Retinal pigment epithelial cell (primary cell): ENCODE results near the gene TXNDC5.

ENCODE experiments used
- DNase-seq: peaks from one replicate; pipeline ENCODE4 v3.0.0-alpha.2; 2010; ENCODE audit warnings: low read depth
- H3K4me3 ChIP-seq: 2 replicates; pipeline ENCODE4 v1.5.1; 2011; ENCODE audit warnings: mild to moderate bottlenecking, low read length, control low read depth, moderate library complexity
- TF ChIP-seq, protein P1 (sequence below): conservative IDR thresholded peaks from 2 replicates; pipeline ENCODE4 v1.5.1; 2011; ENCODE audit warnings: low read depth, low read length, control low read depth, inconsistent platforms

TXNDC5 gene

DNA sequence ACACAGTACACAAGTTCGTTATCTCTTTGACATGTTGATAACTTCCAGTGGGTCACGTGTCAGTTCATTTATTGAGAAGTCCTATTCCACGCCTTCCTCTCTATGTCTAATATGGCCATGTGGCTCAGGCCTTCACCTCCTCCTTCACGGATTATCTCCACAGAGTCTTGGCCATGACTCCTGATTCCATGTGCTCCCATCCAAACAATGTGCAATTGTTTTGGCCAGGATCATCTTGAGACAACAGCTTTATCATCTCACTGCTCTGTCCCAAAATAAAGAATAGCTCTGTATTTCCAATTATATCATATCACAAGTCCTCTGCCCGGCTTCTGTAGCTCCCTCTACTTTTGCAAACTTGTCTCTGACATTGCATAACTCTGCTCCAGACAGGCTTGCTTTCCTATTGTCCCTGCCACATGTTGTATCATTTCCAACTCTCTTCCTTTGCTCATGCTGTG lies 11.1 kb upstream of the TXNDC5 start:
- no peak for DNase-seq
- TF ChIP-seq, protein P1, sequence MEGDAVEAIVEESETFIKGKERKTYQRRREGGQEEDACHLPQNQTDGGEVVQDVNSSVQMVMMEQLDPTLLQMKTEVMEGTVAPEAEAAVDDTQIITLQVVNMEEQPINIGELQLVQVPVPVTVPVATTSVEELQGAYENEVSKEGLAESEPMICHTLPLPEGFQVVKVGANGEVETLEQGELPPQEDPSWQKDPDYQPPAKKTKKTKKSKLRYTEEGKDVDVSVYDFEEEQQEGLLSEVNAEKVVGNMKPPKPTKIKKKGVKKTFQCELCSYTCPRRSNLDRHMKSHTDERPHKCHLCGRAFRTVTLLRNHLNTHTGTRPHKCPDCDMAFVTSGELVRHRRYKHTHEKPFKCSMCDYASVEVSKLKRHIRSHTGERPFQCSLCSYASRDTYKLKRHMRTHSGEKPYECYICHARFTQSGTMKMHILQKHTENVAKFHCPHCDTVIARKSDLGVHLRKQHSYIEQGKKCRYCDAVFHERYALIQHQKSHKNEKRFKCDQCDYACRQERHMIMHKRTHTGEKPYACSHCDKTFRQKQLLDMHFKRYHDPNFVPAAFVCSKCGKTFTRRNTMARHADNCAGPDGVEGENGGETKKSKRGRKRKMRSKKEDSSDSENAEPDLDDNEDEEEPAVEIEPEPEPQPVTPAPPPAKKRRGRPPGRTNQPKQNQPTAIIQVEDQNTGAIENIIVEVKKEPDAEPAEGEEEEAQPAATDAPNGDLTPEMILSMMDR: no peak

DNA sequence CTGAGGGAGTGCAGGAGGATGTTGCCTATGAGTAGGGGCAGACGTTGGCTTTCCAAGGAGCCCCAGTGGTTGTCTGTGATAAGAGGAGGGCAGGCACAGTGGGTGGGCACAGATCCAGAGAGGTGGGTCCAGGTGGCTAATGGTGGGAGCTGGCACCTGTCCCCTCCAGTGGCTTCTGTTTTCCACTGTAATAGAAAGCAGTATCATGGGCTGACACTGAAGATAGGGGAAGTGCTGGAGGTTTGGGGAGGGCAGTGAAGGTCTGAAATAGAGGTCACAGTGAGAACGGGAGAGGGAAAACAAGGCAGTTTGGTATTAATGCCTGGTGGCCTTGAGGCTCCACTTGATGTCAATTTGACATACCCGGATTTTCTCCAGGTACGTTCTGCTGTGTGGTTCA lies 10.5 kb upstream of the TXNDC5 start:
- H3K4me3 ChIP-seq: no peak overlapping the region
- TF ChIP-seq, protein P1: no peak
- no peak for DNase-seq

More for the DNA sequence above, 11.1 kb upstream of the TXNDC5 start:
- H3K4me3 ChIP-seq: no peak overlapping the region

DNA sequence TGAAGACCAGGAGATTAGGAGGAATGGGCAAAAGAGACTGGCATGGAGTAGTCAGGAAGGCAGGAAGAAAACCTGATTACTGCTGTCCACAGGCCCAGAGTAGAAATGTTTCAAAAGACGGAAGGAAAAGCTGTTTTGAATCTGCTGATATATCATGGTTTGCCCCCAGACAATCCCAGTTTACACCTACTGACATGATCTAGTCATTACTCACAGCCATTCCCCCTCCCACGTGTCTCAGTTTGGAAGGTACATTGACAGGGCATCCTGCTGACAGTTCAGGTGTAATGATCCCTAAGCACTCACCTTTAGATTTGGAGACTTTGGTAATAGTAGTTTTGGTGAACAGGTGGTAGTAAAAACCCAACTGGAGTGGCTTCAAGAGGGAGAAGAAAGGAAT lies 9.8 kb upstream of the TXNDC5 start:
- no peak for DNase-seq
- H3K4me3 ChIP-seq: no peak overlapping the region
- TF ChIP-seq, protein P1: no peak

DNA sequence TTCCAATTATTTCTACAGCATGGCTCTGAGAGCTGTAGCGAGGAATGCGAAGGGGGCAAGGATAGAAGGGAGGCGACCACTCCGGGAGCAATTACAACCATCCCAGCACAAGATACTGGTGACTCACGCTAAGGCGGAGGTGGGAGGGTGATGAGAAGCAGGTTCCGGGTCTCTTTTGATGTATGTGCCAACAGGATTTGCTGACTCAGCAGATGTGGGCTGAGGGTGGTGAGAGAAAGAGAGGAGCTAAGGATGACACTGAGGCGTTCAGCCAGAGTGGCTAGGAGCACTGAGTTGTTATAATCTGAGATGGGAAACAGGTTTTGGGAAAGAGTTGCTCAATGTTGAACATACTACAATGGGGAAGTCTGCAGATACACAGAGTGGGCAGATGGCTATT lies 9.3 kb upstream of the TXNDC5 start:
- DNase-seq: no peak
- H3K4me3 ChIP-seq: no peak overlapping the region
- TF ChIP-seq, protein P1: no peak

DNA sequence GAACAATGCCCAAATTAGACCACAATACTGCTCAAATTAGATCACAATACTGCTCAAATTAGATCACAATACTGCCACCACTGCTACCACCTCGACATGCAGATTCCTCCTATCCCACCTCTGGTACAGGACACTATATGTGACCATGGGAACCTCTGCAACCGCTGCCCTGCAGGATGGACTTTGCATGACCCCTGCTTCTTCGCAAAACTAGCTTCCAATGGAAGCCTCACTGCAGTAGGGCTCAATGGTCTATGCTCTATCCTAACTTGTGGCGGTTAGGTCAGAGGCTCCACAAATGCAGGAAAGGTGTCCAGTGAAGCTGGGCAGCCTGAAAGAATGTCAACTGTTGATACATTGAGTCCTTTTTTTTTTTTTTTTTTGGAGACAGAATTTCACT lies 7.8 kb upstream of the TXNDC5 start:
- no peak for DNase-seq
- no peak overlapping the region for H3K4me3 ChIP-seq
- TF ChIP-seq, protein P1: no peak

DNA sequence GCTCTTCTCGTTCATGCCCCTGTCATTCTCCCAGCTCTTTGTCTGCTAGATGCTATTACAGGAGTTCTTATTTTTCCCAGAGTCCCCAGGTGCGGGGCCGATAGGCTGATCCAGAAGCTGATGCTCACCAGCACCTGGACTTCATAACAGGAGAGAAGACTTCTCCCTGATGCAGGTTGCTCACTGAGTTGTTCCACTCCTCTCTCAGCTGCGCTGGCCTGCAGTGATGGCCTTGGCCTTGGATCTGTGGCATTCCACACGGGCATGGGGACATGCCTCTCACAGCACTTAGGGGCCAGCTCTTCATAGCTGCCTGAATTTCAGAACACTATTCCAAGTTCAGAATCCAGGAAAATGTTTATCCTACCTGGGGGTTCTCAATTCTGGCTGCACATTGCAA lies 7.1 kb upstream of the TXNDC5 start:
- H3K4me3 ChIP-seq: no peak overlapping the region
- TF ChIP-seq, protein P1: no peak
- DNase-seq: no peak

DNA sequence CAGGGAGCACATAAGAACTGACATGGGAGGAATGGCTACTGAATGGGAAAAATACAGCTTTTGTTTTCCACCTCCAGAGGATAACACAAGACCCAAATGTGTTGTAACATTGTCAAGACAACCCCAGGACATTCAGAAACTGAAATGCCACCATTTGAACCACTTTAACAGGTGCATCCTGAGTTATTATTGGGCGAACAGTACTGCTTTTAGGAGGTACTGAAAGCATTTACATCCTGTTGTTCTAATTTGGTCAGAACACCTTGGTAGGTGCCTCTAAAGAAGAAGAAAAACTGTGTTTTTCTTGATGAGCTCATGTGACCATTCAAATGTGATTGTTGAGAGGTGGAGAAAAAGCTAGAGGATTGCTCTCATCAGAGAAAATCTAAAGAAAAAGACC lies 6.4 kb upstream of the TXNDC5 start:
- DNase-seq: no peak
- TF ChIP-seq, protein P1: no peak
- no peak overlapping the region for H3K4me3 ChIP-seq
